Body of pancreas (tissue), 4 donors: ENCODE results near the gene NFIA. TPM values are rescaled to one million over a fixed set of nuclear protein-coding genes. Genes with fewer than 3 reads are reported as not detected.
A peak's percentile ranks its signal among the peaks of the same experiment; 100 is the strongest.

Experiments
- ATAC-seq: fragments of 150-250 bp; one replicate; pipeline ENCODE4 v1.9.1; 2016
- DNase-seq, 4 donors: peaks; one replicate each; pipeline ENCODE4 v3.0.0-alpha.2; 2019
- H3K27ac ChIP-seq, 4 donors: fragments of 200-600 bp; sonication (generic); 1 replicate in 3 of 4; 2 replicates in 1 of 4; pipeline versions ENCODE4 v1.5.1 to v1.6.1; 2016 to 2019; ENCODE audit warnings: mild to moderate bottlenecking in 1 of 4, mixed read lengths in 1 of 4, moderate library complexity in 1 of 4
- H3K27me3 ChIP-seq, 2 donors: fragments of 200-600 bp; sonication (generic); one replicate each; pipeline ENCODE4 v1.6.0; 2016; ENCODE audit warnings: mild to moderate bottlenecking in 1 of 2
- H3K36me3 ChIP-seq, 2 donors: fragments of 200-600 bp; sonication (generic); replicated peaks in 1 of 2; 2 replicates each; pipeline ENCODE4 v1.5.1; 2016; ENCODE audit warnings: low read depth in 2 of 2; ENCODE audit not compliant: insufficient read depth in 1 of 2
- H3K4me1 ChIP-seq: fragments of 200-600 bp; sonication (generic); one replicate; pipeline ENCODE4 v1.6.0; 2016
- H3K4me3 ChIP-seq, 2 donors: fragments of 200-600 bp; sonication (generic); 1 replicate in 1 of 2; 2 replicates in 1 of 2; pipeline ENCODE4 v1.5.1; 2016 to 2019
- H3K9me3 ChIP-seq, 3 donors: fragments of 200-600 bp; sonication (generic); 1 replicate in 2 of 3; 2 replicates in 1 of 3; pipeline ENCODE4 v1.5.1; 2016
- POLR2A ChIP-seq, 3 donors: fragments of 450-650 bp; IDR thresholded peaks; one replicate each; pipeline ENCODE4 v1.6.1; 2016; ENCODE audit warnings: antibody characterized with exemption in 3 of 3, mild to moderate bottlenecking in 2 of 3
- WGBS, 2 donors: methylation state at CpG; one replicate each; pipeline ENCODE4 v1.1.5; 2017; 5-methylcytosine and 5-hydroxymethylcytosine counted together
- intact Hi-C: fragments of 100-400 bp; cut with DNase I; formaldehyde crosslinking; loops from one replicate; pipeline ENCODE4 v1.15.1; 2023
- total RNA-seq, 2 donors: library from RNA; depleted of rRNA; stranded (reverse); fragments of >200 nt; gene quantifications; one replicate each; pipeline ENCODE4 v1.1.0, GENCODE V29; 2016
- TF ChIP-seq, protein P1 (sequence below), 7 experiments: fragments of 450-650 bp in 4 of 7; fragments of 200-600 bp in 3 of 7; sonication (generic) in 3 of 7; IDR thresholded peaks; one replicate each; pipeline ENCODE4 v1.5.1; 2016 to 2019; ENCODE audit warnings: antibody characterized with exemption in 7 of 7

Gene NFIA
- total RNA-seq, 2 donors from 2014 or later, result 21.5 to 32.3 TPM

DNA sequence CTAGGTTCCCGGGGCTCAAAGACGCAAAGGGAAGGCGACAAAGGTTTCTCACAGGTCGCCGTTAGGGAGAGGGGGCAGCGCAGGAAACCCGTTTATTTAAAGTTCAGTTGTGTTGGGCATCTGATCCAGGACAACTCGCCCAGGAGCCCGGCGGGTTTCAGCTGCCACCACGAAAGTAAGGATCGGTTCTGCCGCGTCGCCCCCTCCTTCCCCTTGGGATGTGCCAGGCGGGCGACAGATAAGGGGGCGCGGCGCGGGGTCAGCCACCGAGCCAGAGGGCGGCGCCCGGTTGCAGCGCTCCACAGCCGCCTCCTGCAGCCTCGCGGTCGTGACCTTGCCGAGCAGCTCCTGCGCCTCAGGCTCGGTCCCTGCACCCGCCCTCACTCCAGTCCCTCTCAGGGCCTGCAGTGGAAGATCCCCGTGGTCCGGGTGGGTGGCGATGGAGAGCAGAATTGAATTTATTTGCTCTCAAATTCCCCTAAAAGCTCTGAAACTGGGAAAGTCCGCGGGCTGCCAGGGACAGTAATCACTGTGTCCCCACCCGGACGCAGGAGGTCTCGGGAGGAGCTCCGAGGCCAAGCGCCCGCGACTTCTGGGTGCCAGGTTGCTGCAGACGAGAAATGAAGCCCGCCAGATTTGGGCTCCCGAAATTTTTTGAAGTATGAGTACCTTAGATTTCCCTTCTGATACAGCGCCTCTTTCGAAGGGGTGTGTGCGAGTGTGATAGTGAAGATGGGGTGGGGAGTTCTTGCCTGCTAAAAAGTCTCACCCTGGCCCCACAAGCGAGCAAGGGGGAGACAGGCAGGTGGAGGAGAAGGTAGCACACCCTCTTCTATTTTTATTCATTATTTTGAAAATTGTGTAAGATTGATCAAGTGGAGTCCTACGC, 28.4 kb upstream of the NFIA start:
- TF ChIP-seq POLR2A (IDR thresholded peaks at IDR 0.05), result peak in 1 of 3 donors; percentile 16
- TF ChIP-seq, protein P1, sequence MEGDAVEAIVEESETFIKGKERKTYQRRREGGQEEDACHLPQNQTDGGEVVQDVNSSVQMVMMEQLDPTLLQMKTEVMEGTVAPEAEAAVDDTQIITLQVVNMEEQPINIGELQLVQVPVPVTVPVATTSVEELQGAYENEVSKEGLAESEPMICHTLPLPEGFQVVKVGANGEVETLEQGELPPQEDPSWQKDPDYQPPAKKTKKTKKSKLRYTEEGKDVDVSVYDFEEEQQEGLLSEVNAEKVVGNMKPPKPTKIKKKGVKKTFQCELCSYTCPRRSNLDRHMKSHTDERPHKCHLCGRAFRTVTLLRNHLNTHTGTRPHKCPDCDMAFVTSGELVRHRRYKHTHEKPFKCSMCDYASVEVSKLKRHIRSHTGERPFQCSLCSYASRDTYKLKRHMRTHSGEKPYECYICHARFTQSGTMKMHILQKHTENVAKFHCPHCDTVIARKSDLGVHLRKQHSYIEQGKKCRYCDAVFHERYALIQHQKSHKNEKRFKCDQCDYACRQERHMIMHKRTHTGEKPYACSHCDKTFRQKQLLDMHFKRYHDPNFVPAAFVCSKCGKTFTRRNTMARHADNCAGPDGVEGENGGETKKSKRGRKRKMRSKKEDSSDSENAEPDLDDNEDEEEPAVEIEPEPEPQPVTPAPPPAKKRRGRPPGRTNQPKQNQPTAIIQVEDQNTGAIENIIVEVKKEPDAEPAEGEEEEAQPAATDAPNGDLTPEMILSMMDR (IDR thresholded peaks at IDR 0.05), result peak in 1 of 7 experiments; percentile 26
- intact Hi-C loops, result no loop called here
- Histone ChIP-seq H3K36me3 (no peaks in the 10 kb centered on the region), H3K27ac (peak overlapping the region in 3 of 4 donors; percentile 57 to 96 (median 93)), H3K4me3 (no peak overlapping the region), H3K4me1 (peaks cover 35% of the 10 kb centered on the region), H3K27me3 (no peaks in the 10 kb centered on the region), H3K9me3 (no peaks in the 10 kb centered on the region)
- DNase-seq (peak in 3 of 4 donors; percentile 48 to 63 (median 52)), ATAC-seq (no peak)
- WGBS, 2 donors, result 13 to 28% methylated on average over 26 to 54 of the region's 54 CpGs

DNA sequence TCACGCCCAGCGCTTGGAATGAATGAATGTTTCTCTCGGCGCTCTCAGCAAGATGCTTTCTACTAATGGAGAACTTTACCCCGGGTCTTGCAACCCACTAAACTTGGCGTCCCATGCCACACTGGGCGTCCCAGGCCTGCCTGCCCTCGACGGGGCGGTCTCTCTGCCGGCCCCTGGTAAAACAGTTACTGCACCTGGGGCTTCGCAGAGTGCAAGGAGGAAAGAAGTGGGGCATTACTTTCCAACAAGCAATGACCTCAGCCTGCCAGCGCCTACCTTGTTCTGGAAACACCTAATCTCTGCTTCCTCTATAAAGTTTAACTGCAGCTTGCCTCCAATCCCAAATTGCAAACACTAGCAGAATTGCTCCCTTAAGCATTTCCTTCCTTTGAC, 27.8 kb upstream of the NFIA start:
- H3K4me1 ChIP-seq, result peaks cover 33% of the 10 kb centered on the region
- intact Hi-C loops, result no loop called here
- TF ChIP-seq, protein P1 (IDR thresholded peaks at IDR 0.05), result no peak
- no peak for TF ChIP-seq POLR2A (IDR thresholded peaks at IDR 0.05)
- WGBS, 2 donors, result 78 to 84% methylated on average over 12 to 13 of the region's 13 CpGs
- H3K9me3 ChIP-seq, result no peaks in the 10 kb centered on the region
- H3K27ac ChIP-seq, result peak overlapping the region; percentile 57 to 96 (median 84)
- H3K36me3 ChIP-seq, result no peaks in the 10 kb centered on the region
- no peak overlapping the region for H3K4me3 ChIP-seq
- DNase-seq, result peak in 1 of 4 donors; percentile 13
- ATAC-seq, result no peak
- no peaks in the 10 kb centered on the region for H3K27me3 ChIP-seq

DNA sequence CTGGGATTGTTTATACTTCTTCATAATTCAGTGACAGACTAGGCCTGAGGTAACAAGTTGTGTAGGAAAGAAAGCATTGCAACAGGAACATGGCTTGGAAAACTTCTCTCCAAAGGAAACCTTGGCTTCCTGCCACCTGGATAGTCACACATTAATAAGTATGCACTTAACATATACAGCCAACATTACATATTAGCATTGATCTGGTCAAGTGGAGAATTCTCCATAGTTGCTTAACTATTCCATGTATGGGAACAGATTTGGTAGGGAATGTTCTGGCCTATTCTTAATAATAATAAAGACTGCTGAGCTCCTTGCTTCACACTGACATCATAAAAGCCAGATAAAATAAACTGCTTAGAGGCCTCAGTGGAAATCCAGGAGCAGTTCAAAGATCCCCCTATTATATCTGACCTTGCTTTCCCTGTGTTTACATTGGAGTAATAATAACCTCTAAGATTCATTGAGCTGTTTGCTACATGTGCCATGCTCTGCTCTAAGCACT, 27.2 kb upstream of the NFIA start:
- DNase-seq (peak in 3 of 4 donors; percentile 27 to 38 (median 35)), ATAC-seq (no peak)
- peaks cover 31% of the 10 kb centered on the region for H3K4me1 ChIP-seq
- TF ChIP-seq POLR2A (IDR thresholded peaks at IDR 0.05), result no peak
- TF ChIP-seq, protein P1 (IDR thresholded peaks at IDR 0.05), result no peak
- peak overlapping the region; percentile 57 to 96 (median 84) for H3K27ac ChIP-seq
- H3K36me3 ChIP-seq, result no peaks in the 10 kb centered on the region
- no peaks in the 10 kb centered on the region for H3K9me3 ChIP-seq
- no peak overlapping the region for H3K4me3 ChIP-seq
- intact Hi-C loops, result no loop called here
- no peaks in the 10 kb centered on the region for H3K27me3 ChIP-seq

DNA sequence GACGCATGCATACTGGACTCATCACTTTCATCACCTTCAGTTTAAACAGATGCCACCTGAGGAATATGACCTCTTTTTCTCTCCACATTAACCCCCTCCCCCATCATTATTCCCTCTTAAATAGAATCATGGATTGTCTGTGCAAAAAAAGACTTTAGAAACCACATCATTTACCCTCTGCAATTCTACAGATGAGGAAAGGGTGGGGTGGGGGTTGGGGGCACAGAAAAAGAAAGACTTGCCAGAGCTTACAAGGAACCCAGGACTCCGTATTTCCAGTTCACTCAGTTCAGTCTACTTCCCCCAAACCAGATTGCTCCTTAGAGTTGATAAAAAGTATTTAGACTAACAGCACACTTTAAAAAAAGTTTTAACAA, 26.2 kb upstream of the NFIA start:
- 40 to 42% methylated on average over 2 of the region's 2 CpGs for WGBS, 2 donors
- ATAC-seq, result no peak

More for the DNA sequence above, 26.2 kb upstream of the NFIA start:
- TF ChIP-seq, protein P1 (IDR thresholded peaks at IDR 0.05), result no peak
- TF ChIP-seq POLR2A (IDR thresholded peaks at IDR 0.05), result no peak
- no peak for DNase-seq
- intact Hi-C loops, result no loop called here
- no peaks in the 10 kb centered on the region for H3K9me3 ChIP-seq
- peaks cover 31% of the 10 kb centered on the region for H3K4me1 ChIP-seq
- H3K27me3 ChIP-seq, result no peaks in the 10 kb centered on the region
- peak overlapping the region in 1 of 2 donors; percentile 69 for H3K4me3 ChIP-seq
- no peaks in the 10 kb centered on the region for H3K36me3 ChIP-seq
- H3K27ac ChIP-seq, result peak overlapping the region; percentile 75 to 96 (median 92)
